DOHH2 (cell line): ENCODE measurements around the gene PRRT4.

Experiments
- EZH2phosphoT487 ChIP-seq: fragments of 200-600 bp; sonication (generic); IDR thresholded peaks from 2 replicates; pipeline ENCODE4 v1.6.1; 2017; ENCODE audit warnings: borderline replicate concordance, mild to moderate bottlenecking, antibody characterized with exemption, low read length, moderate library complexity, mixed read lengths
- TF ChIP-seq, protein P1 (sequence below): fragments of 200-600 bp; sonication (generic); IDR thresholded peaks from one replicate; pipeline ENCODE4 v1.5.1; 2014; ENCODE audit warnings: antibody characterized with exemption, mild to moderate bottlenecking, low read depth, low read length; ENCODE audit not compliant: poor library complexity, severe bottlenecking

DNA sequence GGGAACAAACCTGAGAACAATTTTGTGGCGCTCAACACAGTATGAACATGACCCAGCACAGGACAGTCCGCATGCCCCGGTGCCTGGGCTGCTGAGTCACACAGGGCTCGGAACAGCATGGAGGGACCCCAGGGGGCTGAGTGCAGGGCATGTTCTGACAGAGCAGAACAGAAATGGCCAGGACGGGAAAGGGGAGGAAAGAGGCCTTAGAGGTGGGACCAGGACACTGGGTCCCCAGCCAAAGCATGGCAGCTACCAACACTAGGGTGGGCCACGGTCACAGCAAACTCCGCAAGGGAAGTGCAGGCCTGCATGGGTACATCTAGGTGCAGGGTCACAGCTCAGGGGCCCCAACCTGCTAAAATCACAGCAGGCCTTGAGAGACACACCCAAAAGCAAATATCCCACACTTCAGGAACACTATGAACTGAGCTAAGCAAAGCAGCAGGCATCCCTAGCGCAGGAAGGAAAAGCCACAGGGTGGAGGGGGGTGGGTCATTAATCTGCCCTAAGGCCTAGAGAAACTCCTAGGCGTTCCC lies 42.7 kb upstream of the PRRT4 start:
- TF ChIP-seq, protein P1, sequence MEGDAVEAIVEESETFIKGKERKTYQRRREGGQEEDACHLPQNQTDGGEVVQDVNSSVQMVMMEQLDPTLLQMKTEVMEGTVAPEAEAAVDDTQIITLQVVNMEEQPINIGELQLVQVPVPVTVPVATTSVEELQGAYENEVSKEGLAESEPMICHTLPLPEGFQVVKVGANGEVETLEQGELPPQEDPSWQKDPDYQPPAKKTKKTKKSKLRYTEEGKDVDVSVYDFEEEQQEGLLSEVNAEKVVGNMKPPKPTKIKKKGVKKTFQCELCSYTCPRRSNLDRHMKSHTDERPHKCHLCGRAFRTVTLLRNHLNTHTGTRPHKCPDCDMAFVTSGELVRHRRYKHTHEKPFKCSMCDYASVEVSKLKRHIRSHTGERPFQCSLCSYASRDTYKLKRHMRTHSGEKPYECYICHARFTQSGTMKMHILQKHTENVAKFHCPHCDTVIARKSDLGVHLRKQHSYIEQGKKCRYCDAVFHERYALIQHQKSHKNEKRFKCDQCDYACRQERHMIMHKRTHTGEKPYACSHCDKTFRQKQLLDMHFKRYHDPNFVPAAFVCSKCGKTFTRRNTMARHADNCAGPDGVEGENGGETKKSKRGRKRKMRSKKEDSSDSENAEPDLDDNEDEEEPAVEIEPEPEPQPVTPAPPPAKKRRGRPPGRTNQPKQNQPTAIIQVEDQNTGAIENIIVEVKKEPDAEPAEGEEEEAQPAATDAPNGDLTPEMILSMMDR: no peak
- TF ChIP-seq EZH2phosphoT487: no peak
